Measurements from ENCODE around the gene TENM4.

- TF ChIP-seq POLR2A (IDR thresholded peaks at IDR 0.05), result no peak
- TF ChIP-seq, protein P1, sequence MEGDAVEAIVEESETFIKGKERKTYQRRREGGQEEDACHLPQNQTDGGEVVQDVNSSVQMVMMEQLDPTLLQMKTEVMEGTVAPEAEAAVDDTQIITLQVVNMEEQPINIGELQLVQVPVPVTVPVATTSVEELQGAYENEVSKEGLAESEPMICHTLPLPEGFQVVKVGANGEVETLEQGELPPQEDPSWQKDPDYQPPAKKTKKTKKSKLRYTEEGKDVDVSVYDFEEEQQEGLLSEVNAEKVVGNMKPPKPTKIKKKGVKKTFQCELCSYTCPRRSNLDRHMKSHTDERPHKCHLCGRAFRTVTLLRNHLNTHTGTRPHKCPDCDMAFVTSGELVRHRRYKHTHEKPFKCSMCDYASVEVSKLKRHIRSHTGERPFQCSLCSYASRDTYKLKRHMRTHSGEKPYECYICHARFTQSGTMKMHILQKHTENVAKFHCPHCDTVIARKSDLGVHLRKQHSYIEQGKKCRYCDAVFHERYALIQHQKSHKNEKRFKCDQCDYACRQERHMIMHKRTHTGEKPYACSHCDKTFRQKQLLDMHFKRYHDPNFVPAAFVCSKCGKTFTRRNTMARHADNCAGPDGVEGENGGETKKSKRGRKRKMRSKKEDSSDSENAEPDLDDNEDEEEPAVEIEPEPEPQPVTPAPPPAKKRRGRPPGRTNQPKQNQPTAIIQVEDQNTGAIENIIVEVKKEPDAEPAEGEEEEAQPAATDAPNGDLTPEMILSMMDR (IDR thresholded peaks at IDR 0.05), result no peak
Observed at GRCh38 chr11:78810559-78811009, 630.2 kb downstream of the TENM4 start.
